ENCODE data around the gene ATCAY. TPM values are rescaled to one million over a fixed set of nuclear protein-coding genes. Genes with fewer than 3 reads are reported as not detected.
"Not testable (repeated sequence)": the region's sequence is repeated elsewhere in the genome, so short reads cannot be mapped to it uniquely, and the experiment has no call there.

ATCAY gene
- total RNA-seq, 1 experiment from 2014 or later, result not detected

DNA sequence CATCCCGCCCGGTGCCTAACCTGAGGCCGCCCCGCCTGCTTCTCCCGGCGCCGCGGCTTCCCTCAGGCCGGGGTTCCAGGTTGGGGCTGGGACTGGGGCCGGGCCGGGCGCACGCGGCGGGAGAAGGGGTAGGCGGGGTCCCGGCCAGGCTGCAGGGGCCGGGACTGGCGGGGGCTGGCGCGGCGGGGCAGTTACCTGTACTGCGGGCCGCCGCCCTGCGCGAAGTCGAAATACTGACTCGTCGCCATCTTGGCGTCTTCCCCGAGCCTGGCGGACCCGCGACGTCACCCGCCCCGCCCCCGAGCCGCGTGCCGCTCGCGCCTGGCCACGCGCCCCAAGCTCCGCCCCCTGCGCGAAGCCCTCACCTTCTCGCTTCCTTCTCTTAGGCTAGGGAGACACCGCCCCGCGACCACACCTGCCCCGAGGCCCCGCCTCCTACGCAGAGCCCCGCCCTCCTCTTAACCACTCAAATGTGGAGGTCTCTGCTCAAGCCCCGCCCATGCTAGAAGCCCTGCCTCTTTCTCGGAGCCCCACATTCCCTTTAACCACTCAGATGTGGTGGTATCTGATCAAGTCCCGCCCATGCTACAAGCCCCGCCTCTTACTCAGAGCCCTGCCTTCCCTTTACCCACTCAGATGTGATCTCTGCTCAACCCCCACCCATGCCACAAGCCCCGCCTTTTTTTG is 11.6 kb upstream of the ATCAY start, which contains the start of gene ZFR2:
Gene ZFR2, minus strand, starts transcription at position 269 of the 687 bp plus-strand sequence. Its CDS starts 21 bp downstream, at position 248.
- Histone ChIP-seq H3K27ac (ENCODE audit: low read length) (no peak within 1 kb of the TSS), H3K4me3 (ENCODE audit: low read length) (no peak within 1 kb of the TSS), H4K20me1 (ENCODE audit: low read length) (no peaks in the 10 kb centered on the region), H3K9me2 (replicated peaks; ENCODE audit: low read length) (no peaks in the 10 kb centered on the region), H3K4me2 (ENCODE audit: low read length) (no peak within 1 kb of the TSS), H3K36me3 (ENCODE audit: low read depth, low read length) (no peaks in the 10 kb centered on the region), H3K9ac (ENCODE audit: low read length) (no peak within 1 kb of the TSS), H3F3A (ENCODE audit: low read length, unreplicated experiment) (no peaks in the 10 kb centered on the region), H3K9me3 (ENCODE audit: low read length) (no peaks in the 10 kb centered on the region), H3K79me2 (ENCODE audit: low read length) (no peaks in the 10 kb centered on the region), H3K27me3 (ENCODE audit: low read length) (peaks cover 27% of the 10 kb centered on the region), H3K4me1 (ENCODE audit: insufficient read depth, low read length) (no peaks in the 10 kb centered on the region), H2AFZ (ENCODE audit: low read length) (no peak within 1 kb of the TSS)
- ChIA-PET POLR2A (ENCODE audit: unreplicated experiment) (no interaction called here), CTCF (no interaction called here)
- no peak for DNase-seq
- intact Hi-C loops (cut with micrococcal nuclease), result no loop called here
- ATAC-seq, result no peak
- no peak for TF ChIP-seq EZH2 (IDR thresholded peaks at IDR 0.05; ENCODE audit: low read length, unreplicated experiment)
- no peak for TF ChIP-seq EZH2phosphoT487 (IDR thresholded peaks at IDR 0.05; ENCODE audit: borderline replicate concordance, low read length)
- TF ChIP-seq, protein P1, sequence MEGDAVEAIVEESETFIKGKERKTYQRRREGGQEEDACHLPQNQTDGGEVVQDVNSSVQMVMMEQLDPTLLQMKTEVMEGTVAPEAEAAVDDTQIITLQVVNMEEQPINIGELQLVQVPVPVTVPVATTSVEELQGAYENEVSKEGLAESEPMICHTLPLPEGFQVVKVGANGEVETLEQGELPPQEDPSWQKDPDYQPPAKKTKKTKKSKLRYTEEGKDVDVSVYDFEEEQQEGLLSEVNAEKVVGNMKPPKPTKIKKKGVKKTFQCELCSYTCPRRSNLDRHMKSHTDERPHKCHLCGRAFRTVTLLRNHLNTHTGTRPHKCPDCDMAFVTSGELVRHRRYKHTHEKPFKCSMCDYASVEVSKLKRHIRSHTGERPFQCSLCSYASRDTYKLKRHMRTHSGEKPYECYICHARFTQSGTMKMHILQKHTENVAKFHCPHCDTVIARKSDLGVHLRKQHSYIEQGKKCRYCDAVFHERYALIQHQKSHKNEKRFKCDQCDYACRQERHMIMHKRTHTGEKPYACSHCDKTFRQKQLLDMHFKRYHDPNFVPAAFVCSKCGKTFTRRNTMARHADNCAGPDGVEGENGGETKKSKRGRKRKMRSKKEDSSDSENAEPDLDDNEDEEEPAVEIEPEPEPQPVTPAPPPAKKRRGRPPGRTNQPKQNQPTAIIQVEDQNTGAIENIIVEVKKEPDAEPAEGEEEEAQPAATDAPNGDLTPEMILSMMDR (conservative IDR thresholded peaks at IDR 0.05; ENCODE audit: low read depth, low read length), result no peak
- no TSS peak for BruUV-seq (replicated peaks)

DNA sequence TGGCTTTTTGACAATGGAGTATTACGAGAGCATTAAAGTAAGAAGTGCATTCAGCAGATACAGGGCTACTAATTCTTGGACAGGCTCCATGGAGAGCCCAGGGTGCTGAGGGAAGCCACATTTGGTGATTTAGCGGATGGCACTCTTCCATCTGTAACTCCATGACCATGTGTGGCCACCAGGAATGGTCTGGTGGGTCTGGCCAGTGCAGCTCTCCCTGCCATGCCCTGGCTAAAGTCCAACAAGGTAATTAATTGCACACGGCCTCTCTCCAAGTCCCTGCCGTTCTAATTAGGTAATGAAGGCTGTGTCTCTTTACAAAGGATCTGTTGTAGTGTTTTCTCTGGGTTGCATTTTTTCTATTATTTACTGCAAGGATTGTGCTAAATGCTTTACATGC is 7.3 kb upstream of the ATCAY start:
- Histone ChIP-seq H3K27me3 (ENCODE audit: low read length) (peaks cover 2% of the 10 kb centered on the region; the same call in 1 of the 2 replicates), H3K9me3 (ENCODE audit: low read length) (no peaks in the 10 kb centered on the region), H3K4me2 (ENCODE audit: low read length) (no peak overlapping the region), H3K4me3 (ENCODE audit: low read length) (no peak overlapping the region), H4K20me1 (ENCODE audit: low read length) (no peaks in the 10 kb centered on the region), H3K36me3 (ENCODE audit: low read depth, low read length) (no peaks in the 10 kb centered on the region), H3K79me2 (ENCODE audit: low read length) (no peaks in the 10 kb centered on the region), H3K4me1 (ENCODE audit: insufficient read depth, low read length) (no peaks in the 10 kb centered on the region), H2AFZ (ENCODE audit: low read length) (no peak overlapping the region), H3K9ac (ENCODE audit: low read length) (no peak overlapping the region), H3K9me2 (replicated peaks; ENCODE audit: low read length) (no peaks in the 10 kb centered on the region), H3K27ac (ENCODE audit: low read length) (no peak overlapping the region), H3F3A (ENCODE audit: low read length, unreplicated experiment) (no peaks in the 10 kb centered on the region)
- no peak for DNase-seq
- intact Hi-C loops (cut with micrococcal nuclease), result no loop called here
- ChIA-PET POLR2A (ENCODE audit: unreplicated experiment) (no interaction called here), CTCF (no interaction called here)
- no TSS peak for BruUV-seq (replicated peaks)
- TF ChIP-seq EZH2 (IDR thresholded peaks at IDR 0.05; ENCODE audit: low read length, unreplicated experiment) (no peak), EZH2phosphoT487 (IDR thresholded peaks at IDR 0.05; ENCODE audit: borderline replicate concordance, low read length) (no peak)
- TF ChIP-seq, protein P1 (conservative IDR thresholded peaks at IDR 0.05; ENCODE audit: low read depth, low read length), result no peak
- no peak for ATAC-seq

DNA sequence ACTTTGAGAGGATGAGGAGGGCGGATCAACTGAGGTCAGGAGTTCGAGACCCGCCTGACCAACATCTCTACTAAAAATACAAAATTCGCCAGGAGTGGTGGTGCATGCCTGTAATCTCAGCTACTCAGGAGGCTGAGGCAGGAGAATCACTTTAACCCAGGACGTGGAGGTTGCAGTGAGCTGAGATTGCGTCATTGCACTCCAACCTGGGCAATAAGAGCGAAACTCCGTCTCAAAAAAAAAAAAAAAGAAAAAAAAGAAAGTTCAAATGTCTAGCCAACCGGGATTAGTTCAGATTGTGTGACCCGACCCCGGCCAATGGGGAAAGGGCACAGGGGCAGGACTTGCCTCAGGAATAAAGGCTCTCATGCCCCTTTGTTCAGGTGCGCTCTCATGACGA is 5.8 kb upstream of the ATCAY start:
- H3F3A ChIP-seq (ENCODE audit: low read length, unreplicated experiment); H4K20me1 ChIP-seq (ENCODE audit: low read length); CTCF ChIA-PET; ATAC-seq; H3K4me1 ChIP-seq (ENCODE audit: insufficient read depth, low read length); H3K9me3 ChIP-seq (ENCODE audit: low read length); H3K9ac ChIP-seq (ENCODE audit: low read length); H3K79me2 ChIP-seq (ENCODE audit: low read length); H3K9me2 ChIP-seq (replicated peaks; ENCODE audit: low read length); H3K27me3 ChIP-seq (ENCODE audit: low read length); H3K36me3 ChIP-seq (ENCODE audit: low read depth, low read length); intact Hi-C loops (cut with micrococcal nuclease); BruUV-seq (replicated peaks); H3K4me3 ChIP-seq (ENCODE audit: low read length); POLR2A ChIA-PET (ENCODE audit: unreplicated experiment); H2AFZ ChIP-seq (ENCODE audit: low read length); DNase-seq; H3K4me2 ChIP-seq (ENCODE audit: low read length); H3K27ac ChIP-seq (ENCODE audit: low read length): not testable (repeated sequence)
